K562 (cell line): ENCODE results near the gene POLR2B. TPM values are rescaled to one million over a fixed set of nuclear protein-coding genes. Genes with fewer than 3 reads are reported as not detected.

ENCODE experiments used
- ATF7 ChIP-seq: fragments of 450-650 bp; IDR thresholded peaks from 2 replicates; pipeline ENCODE4 v1.7.1; 2014; ENCODE audit warnings: mild to moderate bottlenecking, moderate library complexity
- CBX2 ChIP-seq: fragments of 200-600 bp; sonication (generic); IDR thresholded peaks from one replicate; pipeline ENCODE4 v1.6.1; 2012; ENCODE audit warnings: mild to moderate bottlenecking, low read length, inconsistent platforms; ENCODE audit not compliant: insufficient read depth, poor library complexity, severe bottlenecking
- CHCHD3 ChIP-seq: fragments of 250-450 bp; sonication (Bioruptor Pico); IDR thresholded peaks from 2 replicates; pipeline ENCODE4 v2.1.2; 2022; ENCODE audit warnings: mild to moderate bottlenecking
- E2F3 ChIP-seq: fragments of 250-450 bp; sonication (Bioruptor Pico); IDR thresholded peaks from 2 replicates; pipeline ENCODE4 v1.4.0; 2020; ENCODE audit warnings: mild to moderate bottlenecking
- NCOR1 ChIP-seq: fragments of 450-650 bp; IDR thresholded peaks from 2 replicates; pipeline ENCODE4 v1.6.1; 2016; ENCODE audit warnings: mild to moderate bottlenecking, moderate library complexity
- SETDB1 ChIP-seq: IDR thresholded peaks from one replicate; pipeline ENCODE4 v1.6.1; 2012; ENCODE audit warnings: low read length, control low read depth, inconsistent platforms
- TBP ChIP-seq: optimal IDR thresholded peaks from 2 replicates; pipeline ENCODE3; 2011; ENCODE audit warnings: low read depth, low read length, improper control_type of control experiment
- TGIF2 ChIP-seq: sonication (generic); formaldehyde crosslinking; IDR thresholded peaks from 2 replicates; pipeline ENCODE4 v1.8.1; 2022; ENCODE audit warnings: mild to moderate bottlenecking, missing genetic modification reagents, moderate library complexity
- TSC22D4 ChIP-seq: fragments of 450-650 bp; IDR thresholded peaks from 2 replicates; pipeline ENCODE4 v1.6.1; 2016; ENCODE audit warnings: missing genetic modification characterization, missing biosample characterization, control low read depth
- ZFP30 ChIP-seq: fragments of 250-450 bp; sonication (Bioruptor Pico); IDR thresholded peaks from 2 replicates; pipeline ENCODE4 v1.8.0; 2022; ENCODE audit warnings: moderate library complexity, mild to moderate bottlenecking, inconsistent platforms, borderline replicate concordance
- ZNF217 ChIP-seq: sonication (generic); formaldehyde crosslinking; IDR thresholded peaks from 2 replicates; pipeline ENCODE4 v1.8.0; 2022; ENCODE audit warnings: mild to moderate bottlenecking, missing genetic modification reagents
- ZNF239 ChIP-seq: fragments of 250-450 bp; sonication (Bioruptor Pico); IDR thresholded peaks from 2 replicates; pipeline ENCODE4 v1.4.0; 2020; ENCODE audit warnings: mild to moderate bottlenecking
- ZNF764 ChIP-seq: fragments of 250-450 bp; sonication (Bioruptor Pico); IDR thresholded peaks from 2 replicates; pipeline ENCODE4 v1.4.0; 2020; ENCODE audit warnings: low read depth, mild to moderate bottlenecking, moderate library complexity
- polyA plus RNA-seq, 8 experiments: library from polyadenylated mRNA; depleted of rRNA in 4 of 8; stranded (reverse) in 5 of 8; unstranded in 3 of 8; fragments of >200 nt; fragmentation: Nextera tagmentation in 2 of 8; fragmentation: Illumina TruSeq in 1 of 8; extraction: Ambion mirVana in 2 of 8; extraction: Trizol in 1 of 8; gene quantifications; 2 replicates each; pipeline versions ENCODE4 v1.2.1 to v1.2.3, GENCODE V29; 2011 to 2014; ENCODE audit warnings: inconsistent platforms in 1 of 8, missing spikeins in 1 of 8
- total RNA-seq, 7 experiments: library from RNA; depleted of rRNA in 6 of 7; stranded (reverse); fragments of >200 nt in 6 of 7; fragmentation: Illumina TruSeq in 2 of 7; extraction: Trizol in 2 of 7; gene quantifications; 2 replicates each; pipeline versions ENCODE4 v1.2.1 to v1.2.3, GENCODE V29; 2011 to 2021; ENCODE audit warnings: low replicate concordance in 1 of 7
- TF ChIP-seq, protein P1 (sequence below): fragments of 450-650 bp; IDR thresholded peaks from 2 replicates; pipeline ENCODE4 v1.6.1; 2016; ENCODE audit warnings: low read depth
- TF ChIP-seq, protein P2 (sequence below): sonication (generic); formaldehyde crosslinking; IDR thresholded peaks from 2 replicates; pipeline ENCODE4 v1.8.1; 2023; ENCODE audit warnings: mild to moderate bottlenecking, missing genetic modification reagents
- TF ChIP-seq, protein P3 (sequence below): fragments of 250-450 bp; sonication (Bioruptor Pico); IDR thresholded peaks from 2 replicates; pipeline ENCODE4 v1.6.1; 2021; ENCODE audit warnings: mild to moderate bottlenecking
- TF ChIP-seq, protein P4 (sequence below): fragments of 450-650 bp; formaldehyde crosslinking; IDR thresholded peaks from 2 replicates; pipeline ENCODE4 v1.4.0; 2020; ENCODE audit warnings: mild to moderate bottlenecking, moderate library complexity
- TF ChIP-seq, protein P5 (sequence below): sonication (generic); formaldehyde crosslinking; IDR thresholded peaks from 2 replicates; pipeline ENCODE4 v1.9.0; 2022; ENCODE audit warnings: mild to moderate bottlenecking, missing genetic modification reagents

POLR2B gene
- total and polyA plus RNA-seq, 9 of the 15 experiments (the other 6 are each of a cell fraction or from before 2014, with no cell fraction given): 60.9 to 208 (median 142) TPM

DNA sequence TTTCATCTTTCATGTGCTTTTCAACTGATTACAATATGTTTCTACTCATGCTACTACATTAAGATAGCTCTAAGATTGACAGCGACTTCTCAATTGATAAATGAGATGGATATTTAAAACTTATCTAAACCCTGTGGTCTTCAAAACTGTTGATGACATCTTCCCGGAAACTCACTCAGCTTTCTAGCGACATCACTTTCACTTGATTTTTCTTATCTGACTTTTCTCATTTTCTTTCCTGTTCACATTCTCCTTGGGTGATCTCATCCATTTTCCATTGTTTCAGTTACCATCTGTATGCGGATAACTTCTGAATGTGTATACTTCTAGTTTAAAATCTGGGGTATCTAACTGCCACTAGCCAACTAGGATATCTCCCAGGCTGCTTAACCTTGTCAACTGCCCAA lies 3.1 kb downstream of the POLR2B start (continued):
- TF ChIP-seq, protein P1, sequence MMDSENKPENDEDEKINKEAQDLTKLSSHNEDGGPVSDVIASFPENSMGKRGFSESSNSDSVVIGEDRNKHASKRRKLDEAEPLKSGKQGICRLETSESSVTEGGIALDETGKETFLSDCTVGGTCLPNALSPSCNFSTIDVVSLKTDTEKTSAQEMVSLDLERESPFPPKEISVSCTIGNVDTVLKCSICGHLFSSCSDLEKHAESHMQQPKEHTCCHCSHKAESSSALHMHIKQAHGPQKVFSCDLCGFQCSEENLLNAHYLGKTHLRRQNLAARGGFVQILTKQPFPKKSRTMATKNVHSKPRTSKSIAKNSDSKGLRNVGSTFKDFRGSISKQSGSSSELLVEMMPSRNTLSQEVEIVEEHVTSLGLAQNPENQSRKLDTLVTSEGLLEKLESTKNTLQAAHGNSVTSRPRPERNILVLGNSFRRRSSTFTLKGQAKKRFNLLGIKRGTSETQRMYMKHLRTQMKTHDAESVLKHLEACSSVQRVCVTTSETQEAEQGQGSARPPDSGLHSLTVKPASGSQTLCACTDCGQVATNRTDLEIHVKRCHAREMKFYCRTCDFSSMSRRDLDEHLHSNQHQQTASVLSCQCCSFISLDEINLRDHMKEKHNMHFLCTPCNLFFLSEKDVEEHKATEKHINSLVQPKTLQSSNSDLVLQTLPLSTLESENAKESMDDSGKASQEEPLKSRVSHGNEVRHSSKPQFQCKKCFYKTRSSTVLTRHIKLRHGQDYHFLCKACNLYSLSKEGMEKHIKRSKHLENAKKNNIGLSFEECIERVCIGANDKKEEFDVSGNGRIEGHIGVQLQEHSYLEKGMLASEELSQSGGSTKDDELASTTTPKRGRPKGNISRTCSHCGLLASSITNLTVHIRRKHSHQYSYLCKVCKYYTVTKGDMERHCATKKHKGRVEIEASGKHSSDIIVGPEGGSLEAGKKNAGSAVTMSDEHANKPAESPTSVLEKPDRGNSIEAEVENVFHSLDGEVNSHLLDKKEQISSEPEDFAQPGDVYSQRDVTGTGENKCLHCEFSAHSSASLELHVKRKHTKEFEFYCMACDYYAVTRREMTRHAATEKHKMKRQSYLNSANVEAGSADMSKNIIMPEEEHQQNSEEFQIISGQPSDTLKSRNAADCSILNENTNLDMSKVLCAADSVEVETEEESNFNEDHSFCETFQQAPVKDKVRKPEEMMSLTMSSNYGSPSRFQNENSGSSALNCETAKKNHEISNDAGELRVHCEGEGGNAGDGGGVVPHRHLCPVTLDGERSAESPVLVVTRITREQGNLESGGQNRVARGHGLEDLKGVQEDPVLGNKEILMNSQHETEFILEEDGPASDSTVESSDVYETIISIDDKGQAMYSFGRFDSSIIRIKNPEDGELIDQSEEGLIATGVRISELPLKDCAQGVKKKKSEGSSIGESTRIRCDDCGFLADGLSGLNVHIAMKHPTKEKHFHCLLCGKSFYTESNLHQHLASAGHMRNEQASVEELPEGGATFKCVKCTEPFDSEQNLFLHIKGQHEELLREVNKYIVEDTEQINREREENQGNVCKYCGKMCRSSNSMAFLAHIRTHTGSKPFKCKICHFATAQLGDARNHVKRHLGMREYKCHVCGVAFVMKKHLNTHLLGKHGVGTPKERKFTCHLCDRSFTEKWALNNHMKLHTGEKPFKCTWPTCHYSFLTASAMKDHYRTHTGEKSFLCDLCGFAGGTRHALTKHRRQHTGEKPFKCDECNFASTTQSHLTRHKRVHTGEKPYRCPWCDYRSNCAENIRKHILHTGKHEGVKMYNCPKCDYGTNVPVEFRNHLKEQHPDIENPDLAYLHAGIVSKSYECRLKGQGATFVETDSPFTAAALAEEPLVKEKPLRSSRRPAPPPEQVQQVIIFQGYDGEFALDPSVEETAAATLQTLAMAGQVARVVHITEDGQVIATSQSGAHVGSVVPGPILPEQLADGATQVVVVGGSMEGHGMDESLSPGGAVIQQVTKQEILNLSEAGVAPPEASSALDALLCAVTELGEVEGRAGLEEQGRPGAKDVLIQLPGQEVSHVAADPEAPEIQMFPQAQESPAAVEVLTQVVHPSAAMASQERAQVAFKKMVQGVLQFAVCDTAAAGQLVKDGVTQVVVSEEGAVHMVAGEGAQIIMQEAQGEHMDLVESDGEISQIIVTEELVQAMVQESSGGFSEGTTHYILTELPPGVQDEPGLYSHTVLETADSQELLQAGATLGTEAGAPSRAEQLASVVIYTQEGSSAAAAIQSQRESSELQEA: no peak
- TF ChIP-seq TBP (no peak), ZNF239 (CRISPR knock-in tag) (no peak), TGIF2 (CRISPR knock-in tag) (no peak), SETDB1 (no peak), TSC22D4 (tag) (no peak), ATF7 (peak; percentile 90), CBX2 (no peak), ZNF764 (CRISPR knock-in tag) (no peak), E2F3 (CRISPR knock-in tag) (no peak), ZFP30 (CRISPR knock-in tag) (no peak), CHCHD3 (CRISPR knock-in tag) (no peak), ZNF217 (no peak), NCOR1 (peak; percentile 24; the same call in 1 of the 2 replicates)
- TF ChIP-seq, protein P2, sequence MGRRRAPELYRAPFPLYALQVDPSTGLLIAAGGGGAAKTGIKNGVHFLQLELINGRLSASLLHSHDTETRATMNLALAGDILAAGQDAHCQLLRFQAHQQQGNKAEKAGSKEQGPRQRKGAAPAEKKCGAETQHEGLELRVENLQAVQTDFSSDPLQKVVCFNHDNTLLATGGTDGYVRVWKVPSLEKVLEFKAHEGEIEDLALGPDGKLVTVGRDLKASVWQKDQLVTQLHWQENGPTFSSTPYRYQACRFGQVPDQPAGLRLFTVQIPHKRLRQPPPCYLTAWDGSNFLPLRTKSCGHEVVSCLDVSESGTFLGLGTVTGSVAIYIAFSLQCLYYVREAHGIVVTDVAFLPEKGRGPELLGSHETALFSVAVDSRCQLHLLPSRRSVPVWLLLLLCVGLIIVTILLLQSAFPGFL (CRISPR knock-in tag): no peak
- TF ChIP-seq, protein P3, sequence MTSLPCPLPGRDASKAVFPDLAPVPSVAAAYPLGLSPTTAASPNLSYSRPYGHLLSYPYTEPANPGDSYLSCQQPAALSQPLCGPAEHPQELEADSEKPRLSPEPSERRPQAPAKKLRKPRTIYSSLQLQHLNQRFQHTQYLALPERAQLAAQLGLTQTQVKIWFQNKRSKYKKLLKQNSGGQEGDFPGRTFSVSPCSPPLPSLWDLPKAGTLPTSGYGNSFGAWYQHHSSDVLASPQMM: no peak
- TF ChIP-seq, protein P4, sequence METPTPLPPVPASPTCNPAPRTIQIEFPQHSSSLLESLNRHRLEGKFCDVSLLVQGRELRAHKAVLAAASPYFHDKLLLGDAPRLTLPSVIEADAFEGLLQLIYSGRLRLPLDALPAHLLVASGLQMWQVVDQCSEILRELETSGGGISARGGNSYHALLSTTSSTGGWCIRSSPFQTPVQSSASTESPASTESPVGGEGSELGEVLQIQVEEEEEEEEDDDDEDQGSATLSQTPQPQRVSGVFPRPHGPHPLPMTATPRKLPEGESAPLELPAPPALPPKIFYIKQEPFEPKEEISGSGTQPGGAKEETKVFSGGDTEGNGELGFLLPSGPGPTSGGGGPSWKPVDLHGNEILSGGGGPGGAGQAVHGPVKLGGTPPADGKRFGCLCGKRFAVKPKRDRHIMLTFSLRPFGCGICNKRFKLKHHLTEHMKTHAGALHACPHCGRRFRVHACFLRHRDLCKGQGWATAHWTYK (CRISPR knock-in tag): no peak
- TF ChIP-seq, protein P5, sequence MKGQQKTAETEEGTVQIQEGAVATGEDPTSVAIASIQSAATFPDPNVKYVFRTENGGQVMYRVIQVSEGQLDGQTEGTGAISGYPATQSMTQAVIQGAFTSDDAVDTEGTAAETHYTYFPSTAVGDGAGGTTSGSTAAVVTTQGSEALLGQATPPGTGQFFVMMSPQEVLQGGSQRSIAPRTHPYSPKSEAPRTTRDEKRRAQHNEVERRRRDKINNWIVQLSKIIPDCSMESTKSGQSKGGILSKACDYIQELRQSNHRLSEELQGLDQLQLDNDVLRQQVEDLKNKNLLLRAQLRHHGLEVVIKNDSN (CRISPR knock-in tag): no peak
